H9 (cell line): ENCODE results near the gene NRXN2. TPM values are rescaled to one million over a fixed set of nuclear protein-coding genes. Genes with fewer than 3 reads are reported as not detected.
A peak's percentile ranks its signal among the peaks of the same experiment; 100 is the strongest.

Source experiments
- DNase-seq: peaks from one replicate; pipeline ENCODE4 v3.0.0-alpha.2; 2017
- H2AFZ ChIP-seq: one replicate; pipeline ENCODE4 v1.6.1; 2013; ENCODE audit warnings: mild to moderate bottlenecking, low read length, control low read depth, moderate library complexity
- H2AK5ac ChIP-seq: 2 replicates; pipeline ENCODE4 v1.6.1; 2013; ENCODE audit warnings: low read length, control low read depth, mixed read lengths; ENCODE audit not compliant: insufficient read length
- H2BK120ac ChIP-seq: one replicate; pipeline ENCODE4 v1.6.1; 2013; ENCODE audit warnings: low read depth, mild to moderate bottlenecking, low read length, control low read depth, inconsistent platforms; ENCODE audit not compliant: poor library complexity, severe bottlenecking
- H2BK12ac ChIP-seq: 2 replicates; pipeline ENCODE4 v1.6.1; 2013; ENCODE audit warnings: low read length, control low read depth, mixed read lengths, low read depth; ENCODE audit not compliant: insufficient read length
- H2BK15ac ChIP-seq: 2 replicates; pipeline ENCODE4 v1.6.1; 2013; ENCODE audit warnings: low read depth, low read length, control low read depth
- H2BK20ac ChIP-seq: one replicate; pipeline ENCODE4 v1.6.1; 2013; ENCODE audit warnings: low read depth, mild to moderate bottlenecking, low read length, control low read depth, inconsistent platforms; ENCODE audit not compliant: poor library complexity, severe bottlenecking
- H2BK5ac ChIP-seq: 2 replicates; pipeline ENCODE4 v1.6.1; 2013; ENCODE audit warnings: low read length, control low read depth, mixed read lengths; ENCODE audit not compliant: insufficient read length
- H3K14ac ChIP-seq: 2 replicates; pipeline ENCODE4 v1.6.1; 2013; ENCODE audit warnings: low read length, control low read depth; ENCODE audit not compliant: insufficient read depth
- H3K18ac ChIP-seq: 2 replicates; pipeline ENCODE4 v1.6.1; 2013; ENCODE audit warnings: low read depth, mild to moderate bottlenecking, mixed read lengths, low read length, control low read depth; ENCODE audit not compliant: insufficient read length
- H3K23ac ChIP-seq: 2 replicates; pipeline ENCODE4 v1.6.1; 2013; ENCODE audit warnings: low read length, control low read depth, mixed read lengths, low read depth; ENCODE audit not compliant: insufficient read length
- H3K23me2 ChIP-seq: 2 replicates; pipeline ENCODE4 v1.6.1; 2013; ENCODE audit warnings: low read depth, mild to moderate bottlenecking, mixed read lengths, low read length, control low read depth; ENCODE audit not compliant: insufficient read length, poor library complexity, severe bottlenecking
- H3K27ac ChIP-seq: 2 replicates; pipeline ENCODE4 v1.5.1; 2013; ENCODE audit warnings: low read length, control low read depth, mixed read lengths, low read depth; ENCODE audit not compliant: insufficient read length
- H3K27me3 ChIP-seq: 2 replicates; pipeline ENCODE4 v1.6.1; 2013; ENCODE audit warnings: low read length, control low read depth, inconsistent platforms; ENCODE audit not compliant: insufficient read depth
- H3K4ac ChIP-seq: 2 replicates; pipeline ENCODE4 v1.6.1; 2013; ENCODE audit warnings: low read depth, mild to moderate bottlenecking, control low read depth, inconsistent platforms, low read length, moderate library complexity
- H3K4me1 ChIP-seq: 2 replicates; pipeline ENCODE4 v1.6.1; 2013; ENCODE audit warnings: low read length, control low read depth, inconsistent platforms; ENCODE audit not compliant: insufficient read depth
- H3K4me2 ChIP-seq: 2 replicates; pipeline ENCODE4 v1.6.1; 2013; ENCODE audit warnings: low read length, control low read depth, mixed read lengths; ENCODE audit not compliant: insufficient read length, insufficient read depth
- H3K56ac ChIP-seq: 2 replicates; pipeline ENCODE4 v1.6.1; 2013; ENCODE audit warnings: low read depth, mild to moderate bottlenecking, mixed read lengths, low read length, control low read depth; ENCODE audit not compliant: insufficient read length
- H3K79me1 ChIP-seq: 2 replicates; pipeline ENCODE4 v1.6.1; 2013; ENCODE audit warnings: low read depth, mild to moderate bottlenecking, moderate library complexity, low read length, control low read depth, inconsistent platforms; ENCODE audit not compliant: insufficient read depth, poor library complexity, severe bottlenecking
- H3K79me2 ChIP-seq: 2 replicates; pipeline ENCODE4 v1.6.1; 2013; ENCODE audit warnings: low read length, control low read depth, inconsistent platforms; ENCODE audit not compliant: insufficient read depth
- H3K9ac ChIP-seq: 2 replicates; pipeline ENCODE4 v1.6.1; 2013; ENCODE audit warnings: low read length, control low read depth, mixed read lengths; ENCODE audit not compliant: insufficient read length; ENCODE audit errors: extremely low read depth
- H3K9me3 ChIP-seq: one replicate; pipeline ENCODE4 v1.6.1; 2013; ENCODE audit warnings: low read depth, low read length, inconsistent platforms; ENCODE audit not compliant: control insufficient read depth
- H3T11ph ChIP-seq: one replicate; pipeline ENCODE4 v1.6.1; 2013; ENCODE audit warnings: mild to moderate bottlenecking, low read length, control low read depth, inconsistent platforms
- H4K20me1 ChIP-seq: one replicate; pipeline ENCODE4 v1.6.1; 2013; ENCODE audit not compliant: control insufficient read depth, insufficient read length, insufficient read depth
- H4K5ac ChIP-seq: 2 replicates; pipeline ENCODE4 v1.6.1; 2013; ENCODE audit warnings: low read depth, mild to moderate bottlenecking, mixed read lengths, low read length, control low read depth; ENCODE audit not compliant: insufficient read length
- H4K8ac ChIP-seq: replicated peaks from 2 replicates; pipeline ENCODE4 v1.6.1; 2013; ENCODE audit warnings: low read length, control low read depth, mixed read lengths, low read depth; ENCODE audit not compliant: insufficient read length
- H4K91ac ChIP-seq: 2 replicates; pipeline ENCODE4 v1.6.1; 2013; ENCODE audit warnings: low read depth, mild to moderate bottlenecking, moderate library complexity, mixed read lengths, low read length, control low read depth; ENCODE audit not compliant: insufficient read length
- H3K27ac Mint-ChIP-seq, 3 experiments: 2 replicates in 2 of 3; 3 replicates in 1 of 3; pipeline ENCODE4 v1.8.0; 2020 to 2021; ENCODE audit warnings: mixed read lengths in 3 of 3, mild to moderate bottlenecking in 1 of 3, moderate library complexity in 1 of 3
- H3K27me3 Mint-ChIP-seq: 2 replicates; pipeline ENCODE4 v1.8.0; 2021; ENCODE audit warnings: low read depth, mild to moderate bottlenecking, moderate library complexity, mixed read lengths
- H3K36me3 Mint-ChIP-seq, 3 experiments: 2 replicates in 2 of 3; 3 replicates in 1 of 3; pipeline ENCODE4 v1.8.0; 2020 to 2021; ENCODE audit warnings: low read depth in 3 of 3, mixed read lengths in 3 of 3; ENCODE audit not compliant: insufficient read depth in 1 of 3
- H3K4me1 Mint-ChIP-seq, 2 experiments: 2 replicates each; pipeline ENCODE4 v1.8.0; 2020; ENCODE audit warnings: mixed read lengths in 2 of 2
- H3K4me3 Mint-ChIP-seq, 2 experiments: 2 replicates in 1 of 2; 3 replicates in 1 of 2; pipeline ENCODE4 v1.8.0; 2020 to 2021; ENCODE audit warnings: mild to moderate bottlenecking in 2 of 2, mixed read lengths in 2 of 2, moderate library complexity in 1 of 2
- H3K9me3 Mint-ChIP-seq, 2 experiments: 2 replicates in 1 of 2; 3 replicates in 1 of 2; pipeline ENCODE4 v1.8.0; 2020; ENCODE audit warnings: mild to moderate bottlenecking in 2 of 2, mixed read lengths in 2 of 2, moderate library complexity in 1 of 2
- CTCF ChIP-seq: fragments of 200-600 bp; sonication (generic); conservative IDR thresholded peaks from 3 replicates; pipeline ENCODE4 v1.8.0; 2021; ENCODE audit warnings: antibody characterized with exemption, mild to moderate bottlenecking
- WGBS: extraction: QIAGEN DNeasy Blood & Tissue Kit; methylation state at CpG from one replicate; pipeline ENCODE4 v1.1.7; 2013; ENCODE audit warnings: missing lambda C conversion rate, low lambda C conversion rate, mixed read lengths; ENCODE audit not compliant: insufficient read length; ENCODE audit errors: extremely low coverage; 5-methylcytosine and 5-hydroxymethylcytosine counted together
- total RNA-seq: library from RNA; stranded (reverse); gene quantifications from 2 replicates; pipeline ENCODE4 v1.2.1, GENCODE V29; 2021

NRXN2 gene
- total RNA-seq, 1 experiment from 2014 or later, result 3.9 TPM

- Histone ChIP-seq H3K18ac (peak within 1 kb of the TSS; percentile 13), H2AK5ac (no peak within 1 kb of the TSS), H3T11ph (no peak within 1 kb of the TSS), H2BK5ac (no peak within 1 kb of the TSS), H3K14ac (no peak within 1 kb of the TSS; the same call in 1 of the 2 replicates), H3K23me2 (peaks cover 43% of the 10 kb centered on the region), H3K4me2 (peak within 1 kb of the TSS; percentile 91), H3K4me1 (no peaks in the 10 kb centered on the region; the same call in 1 of the 2 replicates), H3K27me3 (peaks cover 1% of the 10 kb centered on the region; the same call in 1 of the 2 replicates), H3K79me1 (no peaks in the 10 kb centered on the region), H2BK15ac (no peak within 1 kb of the TSS), H4K8ac (no peak within 1 kb of the TSS), H2BK120ac (no peak within 1 kb of the TSS), H3K23ac (no peak within 1 kb of the TSS), H3K9me3 (no peaks in the 10 kb centered on the region), H3K9ac (no peak within 1 kb of the TSS), H3K79me2 (no peaks in the 10 kb centered on the region), H2BK12ac (no peak within 1 kb of the TSS), H4K20me1 (no peaks in the 10 kb centered on the region), H2BK20ac (no peak within 1 kb of the TSS), H2AFZ (no peak within 1 kb of the TSS), H4K91ac (no peak within 1 kb of the TSS), H3K56ac (no peak within 1 kb of the TSS), H4K5ac (no peak within 1 kb of the TSS), H3K27ac (no peak within 1 kb of the TSS), H3K4ac (no peak within 1 kb of the TSS)
- DNase-seq, result peak; percentile 85
- H3K27me3 Mint-ChIP-seq, result peaks cover 57% of the 10 kb centered on the region
- no peak within 1 kb of the TSS for H3K27ac Mint-ChIP-seq
- no peaks in the 10 kb centered on the region for H3K9me3 Mint-ChIP-seq
- TF ChIP-seq CTCF, result peak; percentile 84
- peaks cover 40 to 42% of the 10 kb centered on the region in 2 experiments for H3K4me1 Mint-ChIP-seq
- peak within 1 kb of the TSS; percentile 66 to 80 for H3K4me3 Mint-ChIP-seq
- WGBS, result no CpG with 5 or more reads among the region's 57 CpGs
- H3K36me3 Mint-ChIP-seq, result peaks cover 0 to 6% (median 0%) of the 10 kb centered on the region in 3 experiments; a peak in 1 of 7 replicates
These were observed 20.9 kb upstream of the NRXN2 start, which contains the start of gene RASGRP2 for GRCh38 chr11:64743591-64744543. Gene RASGRP2, minus strand, starts transcription at chr11:64744142. Its CDS starts 1,276 bp downstream, at chr11:64742866.
